HepG2 (cell line): ENCODE measurements around the gene TIMM44.

Experiments
- EZH2 ChIP-seq: conservative IDR thresholded peaks from 2 replicates; pipeline ENCODE4 v1.6.1; 2012; ENCODE audit warnings: mild to moderate bottlenecking, low read depth, low read length, moderate library complexity
- POLR2AphosphoS5 ChIP-seq: IDR thresholded peaks from 2 replicates; pipeline ENCODE4 v1.6.1; 2012; ENCODE audit warnings: low read depth, low read length
- TCF7L2 ChIP-seq: IDR thresholded peaks from 2 replicates; pipeline ENCODE4 v1.6.1; 2011; ENCODE audit warnings: mild to moderate bottlenecking, low read depth, low read length, moderate library complexity

DNA sequence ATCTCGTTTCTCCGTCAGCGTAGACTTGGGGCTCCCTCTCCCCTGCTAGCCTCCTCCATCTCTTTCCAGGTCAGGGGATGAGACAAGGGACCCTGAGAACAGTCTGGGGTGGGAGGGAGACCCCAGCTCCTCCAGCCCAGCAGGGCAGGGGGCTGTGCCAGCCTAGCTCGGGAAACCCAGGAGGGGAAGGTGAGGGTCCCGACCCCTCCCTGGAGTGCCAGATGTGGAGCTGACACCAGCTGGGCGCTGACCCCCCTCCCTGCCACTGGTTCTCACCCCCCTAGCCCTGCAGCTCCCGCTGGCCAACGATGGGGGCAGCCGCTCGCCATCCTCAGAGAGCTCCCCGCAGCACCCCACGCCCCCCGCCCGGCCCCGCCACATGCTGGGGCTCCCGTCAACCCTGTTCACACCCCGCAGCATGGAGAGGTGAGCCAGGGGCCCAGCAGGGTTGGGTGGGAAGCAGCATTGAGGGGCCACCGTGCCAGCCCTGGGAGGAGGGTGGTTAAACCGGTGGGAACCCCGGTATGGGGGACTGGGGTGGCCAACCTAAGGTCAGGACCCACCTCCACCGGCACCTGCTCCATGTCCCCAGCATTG is 33.9 kb downstream of the TIMM44 start:
- TF ChIP-seq EZH2: no peak
- TF ChIP-seq POLR2AphosphoS5: no peak
- TF ChIP-seq TCF7L2: no peak
